ENCODE measurements around the gene NCAN. TPM values are rescaled to one million over a fixed set of nuclear protein-coding genes. Genes with fewer than 3 reads are reported as not detected.
A peak's percentile ranks its signal among the peaks of the same experiment; 100 is the strongest.

NCAN gene
- total and polyA plus RNA-seq, 2 of the 13 experiments (the other 11 are each of a cell fraction or from before 2014, with no cell fraction given), result not detected

GRCh38 chr19:19171821-19172532 lies 39.8 kb upstream of the NCAN start (continued):
- TF ChIP-seq MIER2 (CRISPR knock-in tag; IDR thresholded peaks at IDR 0.05) (no peak), SNAPC5 (CRISPR knock-in tag; IDR thresholded peaks at IDR 0.05; ENCODE audit: borderline replicate concordance) (no peak), ZGPAT (CRISPR knock-in tag; IDR thresholded peaks at IDR 0.05) (peak; percentile 52; the same call in 1 of the 2 replicates), AKNA (CRISPR knock-in tag; IDR thresholded peaks at IDR 0.05; ENCODE audit: borderline replicate concordance) (no peak), ZNF747 (CRISPR knock-in tag; IDR thresholded peaks at IDR 0.05; ENCODE audit: borderline replicate concordance) (peak; percentile 25; the same call in 1 of the 2 replicates), SNRNP70 (IDR thresholded peaks at IDR 0.05; ENCODE audit: low read depth, low read length) (no peak), ZBTB7A (CRISPR knock-in tag; IDR thresholded peaks at IDR 0.05) (peak; percentile 57; the same call in 1 of the 2 replicates), DBP (CRISPR knock-in tag; IDR thresholded peaks at IDR 0.05; ENCODE audit: not compliant biosample characterization) (no peak), ZC3H4 (CRISPR knock-in tag; IDR thresholded peaks at IDR 0.05; ENCODE audit: borderline replicate concordance) (no peak), ZNF672 (CRISPR knock-in tag; IDR thresholded peaks at IDR 0.05) (no peak), ZNF275 (CRISPR knock-in tag; IDR thresholded peaks at IDR 0.05; ENCODE audit: borderline replicate concordance) (0 out of 2 replicates have a peak, but pooled peaks have one; percentile 52), CBX5 (CRISPR knock-in tag; IDR thresholded peaks at IDR 0.05; ENCODE audit: borderline replicate concordance) (peak; percentile 89; the same call in 1 of the 2 replicates), ZFP91 (CRISPR knock-in tag; IDR thresholded peaks at IDR 0.05; ENCODE audit: borderline replicate concordance) (peak; percentile 44; the same call in 1 of the 2 replicates), ZNF33B (CRISPR knock-in tag; IDR thresholded peaks at IDR 0.05) (no peak), HBP1 (CRISPR knock-in tag; IDR thresholded peaks at IDR 0.05; ENCODE audit: low read depth) (no peak), ZNF709 (CRISPR knock-in tag; IDR thresholded peaks at IDR 0.05) (0 out of 2 replicates have a peak, but pooled peaks have one; percentile 55)

Measured in HepG2 (cell line).